GM18526 (cell line): ENCODE results near the gene FXYD6.

Experiments
- POLR2A ChIP-seq: IDR thresholded peaks from 3 replicates; pipeline ENCODE4 v1.6.1; 2011; ENCODE audit not compliant: insufficient read length; ENCODE audit errors: extremely low read depth

The FXYD6 gene

DNA sequence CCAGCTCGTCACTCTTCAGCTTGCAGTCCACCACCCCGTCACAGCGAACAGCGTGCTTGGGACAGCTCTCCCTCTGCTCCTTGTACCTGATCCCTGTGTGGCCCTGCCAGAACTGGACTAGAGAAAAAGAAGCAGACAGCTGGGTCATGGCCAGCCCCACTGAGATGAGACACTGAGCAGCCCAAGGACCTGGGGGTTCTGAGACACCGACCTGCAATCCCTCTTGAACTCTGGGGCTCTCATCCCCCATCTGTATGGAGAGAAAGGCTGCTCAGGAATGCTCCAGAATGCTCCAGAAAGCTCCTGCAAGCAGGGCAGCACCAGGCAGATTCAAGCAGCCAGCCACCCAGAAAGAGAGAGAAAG is 37.9 kb upstream of the FXYD6 start:
- no peak for TF ChIP-seq POLR2A

- TF ChIP-seq POLR2A = no peak
These were observed 37.4 kb upstream of the FXYD6 start for GRCh38 chr11:117913736-117914397.

DNA sequence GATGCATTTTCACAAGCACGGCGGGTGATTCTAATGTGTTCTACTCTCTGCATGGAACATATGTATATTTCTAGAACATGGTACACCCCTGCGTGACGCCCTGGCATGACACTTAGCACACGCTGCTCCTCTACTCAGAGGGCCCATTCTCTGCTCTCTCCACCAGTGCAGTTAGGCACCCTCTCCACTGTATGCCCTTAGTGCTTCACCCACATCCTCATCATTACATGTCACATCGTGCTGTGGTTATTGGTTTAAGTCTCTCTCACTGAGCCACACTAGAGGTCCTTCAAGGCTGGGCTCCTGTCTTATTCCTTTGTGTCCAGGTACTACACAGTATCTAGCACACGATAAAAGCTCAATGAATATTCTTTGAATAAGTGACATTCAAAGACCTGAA is 36.0 kb upstream of the FXYD6 start:
- TF ChIP-seq POLR2A = no peak

DNA sequence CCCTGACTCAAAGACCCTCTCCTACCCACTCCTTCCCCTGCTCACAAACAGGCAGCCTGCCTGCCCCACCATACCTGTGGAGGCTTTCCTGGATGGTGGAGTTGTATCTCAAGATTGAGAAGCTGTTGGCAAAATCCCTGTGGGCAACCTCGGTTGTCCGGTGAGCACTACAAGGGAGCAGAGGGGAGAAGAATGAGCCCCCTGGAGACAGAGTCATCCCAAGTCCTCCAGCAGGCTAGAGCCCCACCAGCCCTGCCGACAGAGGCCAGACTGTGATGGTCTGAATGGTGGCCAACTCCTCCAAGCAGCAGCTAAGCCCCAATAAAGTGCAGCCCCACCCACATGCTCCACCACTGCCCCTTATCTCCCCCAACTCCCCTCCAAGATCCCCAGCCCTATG is 35.2 kb upstream of the FXYD6 start:
- no peak for TF ChIP-seq POLR2A

GRCh38 chr11:117910941-117911655 is 34.6 kb upstream of the FXYD6 start:
- no peak for TF ChIP-seq POLR2A

DNA sequence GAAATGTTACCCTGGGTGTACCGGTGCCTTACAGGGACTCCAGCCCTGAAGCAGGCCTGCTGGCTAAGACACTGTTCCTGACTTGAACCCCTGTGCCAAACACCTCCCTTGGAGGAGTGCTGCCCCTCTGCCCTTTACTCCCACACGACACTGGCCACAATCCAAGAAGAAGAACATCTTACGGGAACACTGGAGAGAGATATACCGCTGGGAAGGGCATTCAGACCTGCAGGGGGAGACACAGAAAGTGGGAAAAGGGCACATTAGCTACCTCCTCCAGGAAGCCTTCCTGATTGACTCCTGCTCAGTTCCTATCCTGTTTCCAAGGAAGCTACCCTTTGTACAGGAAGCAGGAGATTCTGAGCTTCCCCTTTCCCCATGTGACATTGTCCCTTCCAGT is 34.1 kb upstream of the FXYD6 start:
- no peak for TF ChIP-seq POLR2A

DNA sequence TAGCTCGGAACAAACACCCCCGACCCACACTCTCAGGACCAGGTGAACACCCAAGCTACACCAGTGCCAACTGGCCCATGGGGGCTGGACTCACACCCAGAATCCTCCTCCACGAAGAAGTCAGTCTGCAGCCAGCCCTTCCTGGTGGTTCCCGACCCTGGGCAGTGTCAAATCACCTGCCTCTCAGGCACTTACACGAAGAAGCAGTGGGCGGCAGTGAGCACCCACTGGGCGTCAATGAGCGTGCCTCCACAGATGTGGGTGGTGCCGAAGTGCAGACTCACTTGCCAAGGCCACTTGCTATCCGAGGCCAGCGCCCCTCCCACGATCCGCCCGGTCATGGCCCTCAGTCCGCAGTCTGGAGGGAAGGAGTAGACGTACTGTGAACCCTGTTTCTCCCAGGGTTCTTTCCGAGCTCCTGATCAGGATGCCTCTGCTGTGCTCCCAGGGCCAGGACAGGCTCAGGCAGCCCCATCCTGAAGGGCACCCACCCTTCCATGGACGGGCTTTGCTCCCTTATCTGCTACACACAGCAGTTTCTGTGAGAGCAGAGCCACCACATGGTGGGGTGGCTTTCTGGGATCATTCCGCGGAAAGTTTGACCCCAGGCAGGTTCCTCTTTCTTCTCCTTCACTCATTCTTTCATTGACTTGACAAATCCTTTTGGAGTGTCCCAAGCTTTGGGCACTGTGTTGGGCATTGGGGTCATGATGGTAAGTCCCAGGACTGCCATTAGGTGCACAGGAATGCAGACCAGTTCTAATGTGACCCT is 33.3 kb upstream of the FXYD6 start:
- TF ChIP-seq POLR2A = no peak

DNA sequence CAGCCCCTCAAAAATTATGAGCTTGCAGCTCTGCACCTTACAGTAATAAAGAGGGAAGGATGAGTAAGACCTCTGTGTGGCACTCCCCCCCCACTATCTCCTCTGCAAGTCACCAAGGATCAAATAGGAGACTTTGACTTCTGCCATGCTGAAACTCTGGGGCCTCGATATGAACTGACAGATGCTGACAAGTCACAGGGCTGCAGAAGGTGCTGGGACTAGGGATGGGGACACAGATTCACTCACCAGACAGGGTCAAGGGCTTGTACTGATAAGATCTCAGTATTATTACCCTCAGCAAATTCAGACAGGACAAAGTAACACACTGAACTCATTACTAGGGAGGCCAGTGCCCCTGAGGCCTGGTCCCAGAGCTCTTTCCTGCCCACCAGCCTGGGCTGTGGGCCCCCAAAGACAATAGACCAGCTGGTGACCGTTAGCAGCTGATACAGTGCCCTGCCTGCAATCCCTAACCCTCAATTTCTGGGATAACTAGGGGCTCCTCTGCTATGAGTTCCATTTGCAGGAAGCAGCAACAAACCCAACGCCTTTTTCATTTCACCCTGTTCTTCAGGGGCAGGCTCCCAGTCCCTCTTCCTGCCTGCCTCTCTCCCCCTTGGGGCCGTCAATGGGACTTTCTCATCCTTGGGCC is 32.6 kb upstream of the FXYD6 start:
- no peak for TF ChIP-seq POLR2A

DNA sequence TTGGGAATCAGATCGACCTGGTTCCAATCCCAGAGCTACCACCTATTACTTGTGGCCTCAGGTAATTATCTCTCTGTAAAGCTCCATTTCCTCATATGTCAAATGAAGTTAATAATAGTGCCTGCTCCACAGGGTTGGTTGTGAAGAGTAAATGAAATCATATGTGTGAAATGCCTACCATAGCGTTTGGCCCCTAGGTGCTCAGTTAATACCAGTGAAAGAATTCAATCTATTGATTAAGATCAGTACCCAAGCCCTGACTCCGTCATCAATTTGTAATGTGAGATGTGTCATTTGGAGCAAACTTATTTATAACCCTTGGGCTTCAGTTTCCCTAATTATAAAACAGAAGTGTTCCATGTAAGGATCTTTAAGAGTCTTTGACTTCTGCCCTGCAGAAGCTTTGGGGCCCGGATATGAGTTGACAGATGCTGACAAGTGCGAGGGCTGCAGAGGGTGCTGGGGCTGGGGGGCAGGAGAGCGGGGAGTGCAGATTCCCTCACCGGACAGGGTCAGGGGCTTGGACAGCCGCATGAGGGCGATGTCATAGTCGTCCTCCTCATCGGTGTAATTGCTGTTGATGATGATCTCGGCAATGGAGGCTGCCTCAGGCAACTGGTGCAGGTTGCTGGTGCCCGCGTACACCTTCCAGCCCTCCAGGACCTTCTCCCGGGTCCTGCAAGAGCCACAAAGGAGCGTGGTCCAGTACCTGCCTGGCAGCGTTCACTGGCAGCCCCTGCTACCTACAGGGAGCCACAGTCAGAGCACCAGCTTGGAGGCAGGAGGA is 31.8 kb upstream of the FXYD6 start:
- no peak for TF ChIP-seq POLR2A

GRCh38 chr11:117907276-117908108 is 31.0 kb upstream of the FXYD6 start:
- TF ChIP-seq POLR2A = no peak

DNA sequence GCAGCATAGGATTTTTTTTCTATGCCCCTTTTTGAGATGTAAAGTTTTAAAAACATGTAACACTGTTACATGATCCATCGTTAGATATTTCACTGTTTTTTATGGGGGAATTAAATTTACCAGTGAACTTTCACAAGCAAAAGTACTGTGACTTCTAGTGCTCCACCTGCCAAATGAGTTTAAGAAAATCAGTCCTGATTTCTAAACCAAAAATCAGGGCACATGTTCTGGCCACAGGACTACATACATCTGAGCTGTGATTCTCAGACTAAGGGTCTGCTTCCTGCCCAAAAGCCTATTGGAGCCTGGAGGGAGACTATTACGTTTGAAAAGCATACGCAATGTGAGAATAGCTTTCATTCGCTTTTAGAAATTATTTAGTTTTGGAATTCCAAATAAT is 30.3 kb upstream of the FXYD6 start:
- TF ChIP-seq POLR2A = no peak

- no peak for TF ChIP-seq POLR2A
These were observed 29.7 kb upstream of the FXYD6 start for GRCh38 chr11:117906126-117906525.

- TF ChIP-seq POLR2A = no peak
These were observed 29.1 kb upstream of the FXYD6 start for GRCh38 chr11:117905524-117905923.
